Activated T-cell treated with anti-CD3 and anti-CD28 coated beads, Interleukin-2, amount 50 U/mL, for 4 hours (primary cell): ENCODE measurements around the gene PRAMEF8. TPM values are rescaled to one million over a fixed set of nuclear protein-coding genes. Genes with fewer than 3 reads are reported as not detected.
"Not testable (repeated sequence)": the region's sequence is repeated elsewhere in the genome, so short reads cannot be mapped to it uniquely, and the experiment has no call there.

Source experiments
- ATAC-seq, 2 donors: fragments of 200-7000 bp; cut with Tn5 transposase; one replicate each; pipeline ENCODE4 v1.10.0; 2021
- DNase-seq: peaks from one replicate; pipeline ENCODE4 v3.0.0-alpha.2; 2020
- H3K27me3 Mint-ChIP-seq: one replicate; pipeline ENCODE4 v1.8.0; 2021; ENCODE audit warnings: low read depth, mixed read lengths
- H3K36me3 Mint-ChIP-seq: one replicate; pipeline ENCODE4 v1.8.0; 2022; ENCODE audit warnings: mixed read lengths; ENCODE audit not compliant: insufficient read depth
- H3K4me1 Mint-ChIP-seq: one replicate; pipeline ENCODE4 v1.8.0; 2021; ENCODE audit warnings: low read depth, mixed read lengths
- H3K4me3 Mint-ChIP-seq: one replicate; pipeline ENCODE4 v1.8.0; 2021; ENCODE audit warnings: mild to moderate bottlenecking, moderate library complexity, mixed read lengths
- H3K9me3 Mint-ChIP-seq: one replicate; pipeline ENCODE4 v1.8.0; 2021; ENCODE audit warnings: mixed read lengths
- total RNA-seq, 3 donors: library from RNA; stranded (reverse); gene quantifications; one replicate each; pipeline ENCODE4 v1.2.1, GENCODE V29; 2021

Gene PRAMEF8
- total RNA-seq, 3 donors from 2014 or later: not detected

DNA sequence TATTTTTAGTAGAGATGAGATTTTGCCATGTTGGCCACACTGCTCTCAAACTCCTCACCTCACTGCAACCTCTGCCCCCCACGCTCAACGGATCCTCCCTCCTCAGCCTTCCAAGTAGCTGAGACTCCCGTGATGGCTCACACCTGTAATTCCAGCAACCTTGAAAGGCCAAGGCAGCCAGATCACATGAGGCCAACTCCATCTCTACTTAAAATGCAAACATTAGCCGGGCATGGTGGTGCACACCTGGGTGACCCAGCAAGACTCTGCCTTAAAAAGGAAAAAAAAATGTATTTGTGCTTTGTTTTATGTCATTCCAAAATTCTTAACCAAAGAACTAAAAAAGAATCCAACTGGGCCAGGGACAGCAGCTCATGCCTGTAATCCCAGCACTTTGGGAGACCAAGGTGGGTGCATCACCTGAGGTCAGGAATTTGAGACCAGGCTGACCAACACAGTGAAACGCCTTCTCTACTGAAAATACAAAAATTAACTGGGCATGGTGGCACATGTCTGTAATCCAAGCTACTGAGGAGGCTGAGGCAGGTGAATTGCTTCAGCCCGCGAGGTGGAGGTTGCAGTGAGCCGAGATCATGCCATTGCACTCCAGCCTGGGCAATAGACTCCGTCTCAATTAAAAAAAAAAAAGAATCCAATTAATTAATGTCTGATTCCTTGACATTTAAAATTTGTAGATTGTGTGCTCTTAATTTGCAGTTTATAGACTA lies 41.2 kb downstream of the PRAMEF8 start:
- not testable (repeated sequence) for ATAC-seq, H3K27me3 Mint-ChIP-seq, H3K9me3 Mint-ChIP-seq, DNase-seq, H3K4me1 Mint-ChIP-seq, H3K36me3 Mint-ChIP-seq, H3K4me3 Mint-ChIP-seq

DNA sequence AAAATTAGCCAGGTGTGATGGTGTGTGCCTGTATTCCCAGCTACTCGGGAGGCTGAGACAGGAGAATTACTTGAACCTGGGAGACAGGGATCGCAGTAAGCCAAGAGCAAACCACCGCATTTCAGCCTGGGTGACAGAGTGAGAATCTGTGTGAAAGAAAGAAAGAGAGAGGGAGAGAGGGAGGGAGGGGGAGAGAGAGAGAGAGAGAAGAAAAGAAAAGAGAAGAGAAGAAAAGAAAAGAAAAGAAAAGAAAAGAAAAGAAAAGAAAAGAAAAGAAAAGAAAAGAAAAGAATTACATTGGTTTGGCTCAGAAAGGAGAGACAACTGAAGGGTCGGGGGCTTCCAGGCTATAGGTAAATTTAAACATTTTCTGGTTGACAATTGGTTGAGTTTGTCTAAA lies 45.3 kb downstream of the PRAMEF8 start:
- H3K4me3 Mint-ChIP-seq, ATAC-seq, H3K4me1 Mint-ChIP-seq, H3K27me3 Mint-ChIP-seq, H3K9me3 Mint-ChIP-seq, H3K36me3 Mint-ChIP-seq, DNase-seq: not testable (repeated sequence)

DNA sequence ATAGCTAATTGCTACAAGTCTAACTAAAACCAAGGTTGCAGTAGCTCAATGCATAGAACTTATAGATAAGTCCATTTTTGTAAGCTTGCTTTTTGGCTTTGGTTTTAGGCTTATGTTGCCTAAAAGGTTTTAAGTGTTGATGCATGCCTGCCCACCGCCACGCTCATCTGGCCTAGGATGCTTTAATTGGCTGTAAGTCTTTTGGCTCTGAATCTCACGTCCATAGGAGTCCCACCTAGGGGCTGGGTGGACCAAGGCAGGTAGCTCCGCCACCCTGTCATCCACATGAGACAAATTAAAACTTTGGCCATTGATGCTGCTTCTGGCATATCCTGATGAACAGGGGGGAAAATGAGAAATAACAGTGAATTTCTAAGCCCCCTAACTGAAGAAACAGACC lies 47.4 kb downstream of the PRAMEF8 start:
- H3K27me3 Mint-ChIP-seq, H3K36me3 Mint-ChIP-seq, DNase-seq, H3K4me3 Mint-ChIP-seq, H3K4me1 Mint-ChIP-seq, ATAC-seq, H3K9me3 Mint-ChIP-seq: not testable (repeated sequence)

DNA sequence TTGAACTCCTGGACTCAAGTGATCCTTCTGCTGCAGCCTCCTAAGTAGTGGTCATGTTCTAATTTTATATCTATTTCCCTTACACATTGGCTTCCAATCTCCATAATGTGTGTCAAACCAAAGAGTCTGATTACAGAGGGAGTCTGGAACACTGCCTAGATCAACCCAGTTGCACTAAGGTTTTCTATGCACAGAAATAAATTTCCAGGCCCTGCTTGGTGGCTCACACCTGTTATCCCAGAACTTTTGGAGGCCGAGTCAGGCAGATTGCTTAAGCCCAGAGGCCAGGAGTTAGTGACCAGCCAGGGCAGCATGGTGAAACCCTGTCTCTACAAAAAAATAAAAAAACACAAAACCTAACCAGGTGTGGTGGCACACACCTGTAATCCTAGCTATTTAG lies 50.9 kb downstream of the PRAMEF8 start:
- not testable (repeated sequence) for H3K4me1 Mint-ChIP-seq, H3K4me3 Mint-ChIP-seq, H3K36me3 Mint-ChIP-seq, H3K9me3 Mint-ChIP-seq, H3K27me3 Mint-ChIP-seq, ATAC-seq, DNase-seq

DNA sequence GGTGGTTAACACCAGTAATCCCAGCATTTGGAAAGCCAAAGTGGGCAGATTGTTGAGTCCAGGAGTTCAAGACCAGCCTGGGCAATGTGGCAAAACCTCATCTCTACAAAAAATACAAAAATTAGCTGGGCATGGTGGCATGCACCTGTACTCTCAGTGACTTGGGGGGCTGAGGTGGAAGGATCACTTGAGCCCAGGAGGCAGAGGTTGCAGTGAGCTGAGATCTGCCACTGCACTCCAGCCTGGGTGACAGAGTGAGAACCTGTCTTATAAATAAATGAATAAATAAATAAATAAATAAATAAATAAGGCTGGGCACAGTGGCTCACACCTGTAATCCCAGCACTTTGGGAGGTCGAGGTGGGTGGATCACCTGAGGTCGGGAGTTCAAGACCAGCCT lies 52.9 kb downstream of the PRAMEF8 start:
- not testable (repeated sequence) for H3K4me3 Mint-ChIP-seq, DNase-seq, H3K9me3 Mint-ChIP-seq, H3K4me1 Mint-ChIP-seq, ATAC-seq, H3K27me3 Mint-ChIP-seq, H3K36me3 Mint-ChIP-seq

Other genes with a start within 250 kb of the PRAMEF8 start
- gene PRAMEF27, start 228.6 kb downstream of the PRAMEF8 start, total RNA-seq: not detected
- gene HNRNPCL3, start 224.4 kb downstream of the PRAMEF8 start, total RNA-seq: not detected
- not detected for gene PRAMEF25, start 214.4 kb downstream of the PRAMEF8 start, total RNA-seq
- gene HNRNPCL2, start 168.3 kb downstream of the PRAMEF8 start, total RNA-seq: not detected
- gene PRAMEF26, start 129.1 kb downstream of the PRAMEF8 start, total RNA-seq: not detected
- not detected for gene HNRNPCL4, start 119.5 kb downstream of the PRAMEF8 start, total RNA-seq
- gene PRAMEF9, start 113.3 kb downstream of the PRAMEF8 start, total RNA-seq: not detected
- not detected for gene PRAMEF13, start 83.7 kb downstream of the PRAMEF8 start, total RNA-seq
- gene PRAMEF18, start 59.0 kb downstream of the PRAMEF8 start, total RNA-seq: not detected
- not detected for gene PRAMEF5, start 30.9 kb downstream of the PRAMEF8 start, total RNA-seq
- not detected for gene PRAMEF33, start 18.4 kb upstream of the PRAMEF8 start, total RNA-seq
- gene PRAMEF15, start 30.4 kb upstream of the PRAMEF8 start, total RNA-seq: not detected
- gene PRAMEF14, start 62.0 kb upstream of the PRAMEF8 start, total RNA-seq: not detected
- not detected for gene PRAMEF19, start 86.8 kb upstream of the PRAMEF8 start, total RNA-seq
- gene PRAMEF17, start 104.5 kb upstream of the PRAMEF8 start, total RNA-seq: not detected
- gene PRAMEF20, start 125.3 kb upstream of the PRAMEF8 start, total RNA-seq: not detected
- gene LRRC38, start 228.9 kb upstream of the PRAMEF8 start, total RNA-seq: not detected